ENCODE results near the gene PSME4.

Gene PSME4

GRCh38 chr2:53829273-53829979 is 141.4 kb downstream of the PSME4 start:
- Histone ChIP-seq H4K12ac (ENCODE audit: low read depth, low read length) (no peak overlapping the region), H2AK5ac (ENCODE audit: low read length) (no peak overlapping the region), H3K23ac (ENCODE audit: low read length) (no peak overlapping the region), H2BK120ac (ENCODE audit: insufficient read depth, low read length, poor library complexity) (no peak overlapping the region), H3K4me2 (ENCODE audit: low read length) (no peak overlapping the region), H2AFZ (ENCODE audit: insufficient read depth, low read length, poor library complexity) (no peak overlapping the region), H3K4me3 (ENCODE audit: low read depth, low read length) (no peak overlapping the region), H3K4me1 (ENCODE audit: control insufficient read depth in 1 of 2, insufficient read depth in 2 of 2, low read length in 2 of 2) (no peaks in the 10 kb centered on the region), H3K4ac (ENCODE audit: low read depth, low read length) (no peak overlapping the region), H3K9me3 (ENCODE audit: insufficient read depth, low read depth, low read length) (no peaks in the 10 kb centered on the region), H3K79me2 (ENCODE audit: control insufficient read depth, insufficient read depth, low read length, poor library complexity) (no peaks in the 10 kb centered on the region), H3K79me1 (ENCODE audit: low read length) (no peaks in the 10 kb centered on the region), H4K91ac (ENCODE audit: low read depth, low read length) (no peak overlapping the region), H2BK5ac (ENCODE audit: low read depth, low read length, poor library complexity) (no peak overlapping the region), H3K36me3 (ENCODE audit: control insufficient read depth in 1 of 2, insufficient read depth in 2 of 2, low read length in 2 of 2) (no peaks in the 10 kb centered on the region), H3K27me3 (ENCODE audit: insufficient read depth, low read length) (no peaks in the 10 kb centered on the region), H3K9ac (ENCODE audit: low read length) (no peak overlapping the region), H3K27ac (ENCODE audit: low read depth, low read length) (no peak overlapping the region), H2BK12ac (ENCODE audit: low read length) (no peak overlapping the region), H3K18ac (ENCODE audit: low read length) (no peak overlapping the region), H4K8ac (ENCODE audit: low read depth, low read length) (no peak overlapping the region), H3K14ac (ENCODE audit: low read length) (no peak overlapping the region)
- 100% methylated on average over 2 of the region's 11 CpGs for whole genome bisulfite sequencing (ENCODE audit: extremely low coverage, insufficient coverage, insufficient read length)
- DNase-seq: no peak

- no peak overlapping the region for H3K27ac ChIP-seq (ENCODE audit: low read depth, low read length)
- H3K4ac ChIP-seq (ENCODE audit: low read depth, low read length): no peak overlapping the region
- DNase-seq: no peak
- H2BK5ac ChIP-seq (ENCODE audit: low read depth, low read length, poor library complexity): no peak overlapping the region
- no peak overlapping the region for H3K14ac ChIP-seq (ENCODE audit: low read length)
- no peak overlapping the region for H3K4me3 ChIP-seq (ENCODE audit: low read depth, low read length)
- H3K27me3 ChIP-seq (ENCODE audit: insufficient read depth, low read length): no peaks in the 10 kb centered on the region
- no peak overlapping the region for H4K12ac ChIP-seq (ENCODE audit: low read depth, low read length)
- no peak overlapping the region for H3K18ac ChIP-seq (ENCODE audit: low read length)
- no peak overlapping the region for H2BK12ac ChIP-seq (ENCODE audit: low read length)
- no peak overlapping the region for H3K4me2 ChIP-seq (ENCODE audit: low read length)
- H2AK5ac ChIP-seq (ENCODE audit: low read length): no peak overlapping the region
- no peak overlapping the region for H4K8ac ChIP-seq (ENCODE audit: low read depth, low read length)
- no peak overlapping the region for H4K91ac ChIP-seq (ENCODE audit: low read depth, low read length)
- WGBS (ENCODE audit: extremely low coverage, insufficient coverage, insufficient read length): no CpG with 5 or more reads among the region's 4 CpGs
- H3K79me2 ChIP-seq (ENCODE audit: control insufficient read depth, insufficient read depth, low read length, poor library complexity): no peaks in the 10 kb centered on the region
- H3K4me1 ChIP-seq (ENCODE audit: control insufficient read depth in 1 of 2, insufficient read depth in 2 of 2, low read length in 2 of 2): no peaks in the 10 kb centered on the region
- H3K9me3 ChIP-seq (ENCODE audit: insufficient read depth, low read depth, low read length): no peaks in the 10 kb centered on the region
- no peaks in the 10 kb centered on the region for H3K36me3 ChIP-seq (ENCODE audit: control insufficient read depth in 1 of 2, insufficient read depth in 2 of 2, low read length in 2 of 2)
- H2AFZ ChIP-seq (ENCODE audit: insufficient read depth, low read length, poor library complexity): no peak overlapping the region
- H3K79me1 ChIP-seq (ENCODE audit: low read length): no peaks in the 10 kb centered on the region
- H2BK120ac ChIP-seq (ENCODE audit: insufficient read depth, low read length, poor library complexity): no peak overlapping the region
- H3K23ac ChIP-seq (ENCODE audit: low read length): no peak overlapping the region
- no peak overlapping the region for H3K9ac ChIP-seq (ENCODE audit: low read length)
Measured at GRCh38 chr2:53828331-53828730, 142.5 kb downstream of the PSME4 start.

- no peak overlapping the region for H2AFZ ChIP-seq (ENCODE audit: insufficient read depth, low read length, poor library complexity)
- H3K18ac ChIP-seq (ENCODE audit: low read length): no peak overlapping the region
- no peaks in the 10 kb centered on the region for H3K4me1 ChIP-seq (ENCODE audit: control insufficient read depth in 1 of 2, insufficient read depth in 2 of 2, low read length in 2 of 2)
- H4K91ac ChIP-seq (ENCODE audit: low read depth, low read length): no peak overlapping the region
- H3K79me1 ChIP-seq (ENCODE audit: low read length): no peaks in the 10 kb centered on the region
- H2BK12ac ChIP-seq (ENCODE audit: low read length): no peak overlapping the region
- no peaks in the 10 kb centered on the region for H3K79me2 ChIP-seq (ENCODE audit: control insufficient read depth, insufficient read depth, low read length, poor library complexity)
- no peak overlapping the region for H2AK5ac ChIP-seq (ENCODE audit: low read length)
- no peak overlapping the region for H3K23ac ChIP-seq (ENCODE audit: low read length)
- H3K27me3 ChIP-seq (ENCODE audit: insufficient read depth, low read length): no peaks in the 10 kb centered on the region
- H3K9ac ChIP-seq (ENCODE audit: low read length): no peak overlapping the region
- no peak overlapping the region for H4K12ac ChIP-seq (ENCODE audit: low read depth, low read length)
- no peak overlapping the region for H3K4ac ChIP-seq (ENCODE audit: low read depth, low read length)
- no peak overlapping the region for H3K4me2 ChIP-seq (ENCODE audit: low read length)
- H3K14ac ChIP-seq (ENCODE audit: low read length): no peak overlapping the region
- no CpG with 5 or more reads among the region's 3 CpGs for WGBS (ENCODE audit: extremely low coverage, insufficient coverage, insufficient read length)
- no peak overlapping the region for H2BK120ac ChIP-seq (ENCODE audit: insufficient read depth, low read length, poor library complexity)
- no peaks in the 10 kb centered on the region for H3K36me3 ChIP-seq (ENCODE audit: control insufficient read depth in 1 of 2, insufficient read depth in 2 of 2, low read length in 2 of 2)
- no peak overlapping the region for H3K27ac ChIP-seq (ENCODE audit: low read depth, low read length)
- H4K8ac ChIP-seq (ENCODE audit: low read depth, low read length): no peak overlapping the region
- no peak overlapping the region for H3K4me3 ChIP-seq (ENCODE audit: low read depth, low read length)
- no peaks in the 10 kb centered on the region for H3K9me3 ChIP-seq (ENCODE audit: insufficient read depth, low read depth, low read length)
- H2BK5ac ChIP-seq (ENCODE audit: low read depth, low read length, poor library complexity): no peak overlapping the region
- DNase-seq: no peak
Measured at GRCh38 chr2:53827398-53828175, 143.2 kb downstream of the PSME4 start.

GRCh38 chr2:53826587-53827397 is 144.0 kb downstream of the PSME4 start:
- no peak overlapping the region for H3K23ac ChIP-seq (ENCODE audit: low read length)
- no peaks in the 10 kb centered on the region for H3K79me2 ChIP-seq (ENCODE audit: control insufficient read depth, insufficient read depth, low read length, poor library complexity)
- H3K27ac ChIP-seq (ENCODE audit: low read depth, low read length): no peak overlapping the region
- H3K4me3 ChIP-seq (ENCODE audit: low read depth, low read length): no peak overlapping the region
- H2BK120ac ChIP-seq (ENCODE audit: insufficient read depth, low read length, poor library complexity): no peak overlapping the region
- no CpG with 5 or more reads among the region's 3 CpGs for WGBS (ENCODE audit: extremely low coverage, insufficient coverage, insufficient read length)
- no peak for DNase-seq
- no peak overlapping the region for H4K91ac ChIP-seq (ENCODE audit: low read depth, low read length)
- no peak overlapping the region for H3K4ac ChIP-seq (ENCODE audit: low read depth, low read length)
- H3K27me3 ChIP-seq (ENCODE audit: insufficient read depth, low read length): no peaks in the 10 kb centered on the region
- no peak overlapping the region for H3K14ac ChIP-seq (ENCODE audit: low read length)
- no peaks in the 10 kb centered on the region for H3K4me1 ChIP-seq (ENCODE audit: control insufficient read depth in 1 of 2, insufficient read depth in 2 of 2, low read length in 2 of 2)
- no peak overlapping the region for H2BK12ac ChIP-seq (ENCODE audit: low read length)
- H2AFZ ChIP-seq (ENCODE audit: insufficient read depth, low read length, poor library complexity): no peak overlapping the region
- no peak overlapping the region for H2BK5ac ChIP-seq (ENCODE audit: low read depth, low read length, poor library complexity)
- H3K4me2 ChIP-seq (ENCODE audit: low read length): no peak overlapping the region
- H3K9me3 ChIP-seq (ENCODE audit: insufficient read depth, low read depth, low read length): no peaks in the 10 kb centered on the region
- no peaks in the 10 kb centered on the region for H3K36me3 ChIP-seq (ENCODE audit: control insufficient read depth in 1 of 2, insufficient read depth in 2 of 2, low read length in 2 of 2)
- H3K18ac ChIP-seq (ENCODE audit: low read length): no peak overlapping the region
- H3K79me1 ChIP-seq (ENCODE audit: low read length): no peaks in the 10 kb centered on the region
- no peak overlapping the region for H4K12ac ChIP-seq (ENCODE audit: low read depth, low read length)
- no peak overlapping the region for H2AK5ac ChIP-seq (ENCODE audit: low read length)
- H3K9ac ChIP-seq (ENCODE audit: low read length): no peak overlapping the region
- no peak overlapping the region for H4K8ac ChIP-seq (ENCODE audit: low read depth, low read length)
